Naive thymus-derived CD4-positive, alpha-beta T cell (primary cell): ENCODE measurements around the gene PHYH. TPM values are rescaled to one million over a fixed set of nuclear protein-coding genes. Genes with fewer than 3 reads are reported as not detected.

Experiments
- ATAC-seq: fragments of 150-1000 bp; cut with Tn5 transposase; 2 replicates; pipeline ENCODE4 v1.10.0; 2021; ENCODE audit warnings: mild to moderate bottlenecking, moderate library complexity
- CTCF ChIA-PET: fragments of 350-600 bp; sonication (Branson Sonifier 250); formaldehyde crosslinking; loops from one replicate; lab custom pipeline; 2021; ENCODE audit warnings: antibody characterized with exemption; lab: Charles Lee
- POLR2A ChIA-PET: fragments of 350-600 bp; sonication (Branson Sonifier 250); formaldehyde crosslinking; loops from one replicate; lab custom pipeline; 2021; ENCODE audit warnings: antibody characterized with exemption, inconsistent platforms; lab: Charles Lee
- DNase-seq, 9 donors: peaks; one replicate each; pipeline versions ENCODE4 v3.0.0 to v3.0.0-alpha.2; 2020 to 2022; ENCODE audit warnings: mixed read lengths in 1 of 9
- H3K27ac ChIP-seq: one replicate; pipeline ENCODE4 v1.7.0; 2013; ENCODE audit warnings: mild to moderate bottlenecking, low read depth, low read length, moderate library complexity
- H3K27me3 ChIP-seq, 2 donors: one replicate each; pipeline ENCODE4 v1.7.0; 2013; ENCODE audit warnings: low read length in 2 of 2, mild to moderate bottlenecking in 2 of 2, moderate library complexity in 2 of 2; ENCODE audit not compliant: control insufficient read depth in 2 of 2, insufficient read depth in 2 of 2
- H3K36me3 ChIP-seq, 3 experiments: 1 replicate in 2 of 3; 2 replicates in 1 of 3; pipeline ENCODE4 v1.7.0; 2013; ENCODE audit warnings: low read length in 3 of 3, mild to moderate bottlenecking in 3 of 3, moderate library complexity in 1 of 3; ENCODE audit not compliant: insufficient read depth in 3 of 3, control insufficient read depth in 2 of 3
- H3K4me1 ChIP-seq, 2 donors: one replicate each; pipeline ENCODE4 v1.7.0; 2013; ENCODE audit warnings: low read length in 2 of 2, mild to moderate bottlenecking in 2 of 2, moderate library complexity in 1 of 2; ENCODE audit not compliant: control insufficient read depth in 2 of 2, insufficient read depth in 2 of 2
- H3K4me3 ChIP-seq: 2 replicates; pipeline ENCODE4 v1.7.0; 2013; ENCODE audit warnings: mild to moderate bottlenecking, low read length
- H3K9me3 ChIP-seq, 3 experiments: 1 replicate in 2 of 3; 2 replicates in 1 of 3; pipeline ENCODE4 v1.7.0; 2013; ENCODE audit warnings: low read length in 3 of 3; ENCODE audit not compliant: control insufficient read depth in 2 of 3
- H3K27ac Mint-ChIP-seq, 9 donors: one replicate each; pipeline ENCODE4 v1.8.0; 2020 to 2022; ENCODE audit warnings: mixed read lengths in 9 of 9, mild to moderate bottlenecking in 8 of 9, moderate library complexity in 5 of 9, inconsistent platforms in 2 of 9
- H3K27me3 Mint-ChIP-seq, 5 donors: one replicate each; pipeline ENCODE4 v1.8.0; 2021 to 2022; ENCODE audit warnings: mixed read lengths in 5 of 5, mild to moderate bottlenecking in 1 of 5
- H3K36me3 Mint-ChIP-seq, 5 donors: one replicate each; pipeline ENCODE4 v1.8.0; 2020 to 2022; ENCODE audit warnings: mixed read lengths in 5 of 5, mild to moderate bottlenecking in 3 of 5, inconsistent platforms in 1 of 5
- H3K4me1 Mint-ChIP-seq, 7 donors: one replicate each; pipeline ENCODE4 v1.8.0; 2020 to 2022; ENCODE audit warnings: mixed read lengths in 7 of 7, mild to moderate bottlenecking in 3 of 7, inconsistent platforms in 1 of 7
- H3K4me3 Mint-ChIP-seq, 10 donors: one replicate each; pipeline ENCODE4 v1.8.0; 2020 to 2022; ENCODE audit warnings: mild to moderate bottlenecking in 10 of 10, mixed read lengths in 10 of 10, moderate library complexity in 6 of 10, inconsistent platforms in 2 of 10
- H3K9me3 Mint-ChIP-seq, 11 donors: one replicate each; pipeline ENCODE4 v1.8.0; 2020 to 2022; ENCODE audit warnings: mixed read lengths in 11 of 11, mild to moderate bottlenecking in 4 of 11, inconsistent platforms in 1 of 11, moderate library complexity in 1 of 11
- intact Hi-C, 2 donors: fragments of 100-400 bp; cut with micrococcal nuclease; formaldehyde crosslinking; loops; one replicate each; pipeline ENCODE4 v1.15.1; 2023
- polyA plus RNA-seq, 2 donors: library from polyadenylated mRNA; unstranded; fragments of 300-500 nt; fragmentation: Illumina TruSeq; gene quantifications; one replicate each; pipeline ENCODE4 v1.2.3, GENCODE V29; 2021
- total RNA-seq, 6 experiments: library from RNA in 5 of 6; stranded (reverse) in 5 of 6; gene quantifications; 1 replicate in 5 of 6; 2 replicates in 1 of 6; pipeline ENCODE4 v1.2.3 and lab custom pipeline; 2021 to 2026

Gene PHYH
- total and polyA plus RNA-seq, 7 experiments from 2014 or later, result 11.2 to 19.9 (median 14.6) TPM

DNA sequence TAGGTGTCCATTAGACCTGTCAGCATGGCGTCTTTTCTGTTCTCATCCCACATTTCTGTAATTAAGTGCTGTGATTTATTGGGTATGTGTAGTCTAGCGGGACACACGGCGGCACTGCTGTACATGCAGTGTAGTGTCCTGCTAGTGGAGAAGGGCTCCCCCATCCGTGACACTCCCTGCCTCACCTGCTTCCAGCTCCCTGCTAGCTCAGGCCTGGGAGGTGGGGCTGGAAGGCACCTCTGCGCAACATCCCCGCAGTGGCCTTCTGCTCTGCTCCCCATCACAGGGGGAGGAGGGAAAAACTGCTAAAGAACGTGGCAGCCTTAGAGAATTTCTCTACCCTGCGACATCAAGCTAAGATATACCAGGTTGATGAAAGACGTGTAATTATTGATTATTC, 28.7 kb upstream of the PHYH start:
- no peak overlapping the region for H3K27ac Mint-ChIP-seq
- no peaks in the 10 kb centered on the region for H3K4me1 ChIP-seq
- ATAC-seq (no peak), DNase-seq (no peak)
- intact Hi-C loops, result no loop called here
- H3K27me3 Mint-ChIP-seq, result no peaks in the 10 kb centered on the region
- H3K9me3 ChIP-seq, result no peaks in the 10 kb centered on the region
- POLR2A ChIA-PET, result interaction anchor here (0.5 to 0.6 kb wide), 2 partner anchors 12 to 39 kb away, joined by 3 read pairs; no protein-coding TSS in a partner anchor
- peaks cover 0 to 3% (median 0%) of the 10 kb centered on the region in 7 donors for H3K4me1 Mint-ChIP-seq
- peaks cover 0 to 4% (median 0%) of the 10 kb centered on the region in 11 donors for H3K9me3 Mint-ChIP-seq
- CTCF ChIA-PET, result no interaction called here
- no peak overlapping the region for H3K4me3 Mint-ChIP-seq
- peaks cover 6 to 73% (median 11%) of the 10 kb centered on the region in 3 experiments for H3K36me3 ChIP-seq
- peaks cover 4 to 61% (median 36%) of the 10 kb centered on the region in 5 donors for H3K36me3 Mint-ChIP-seq
- H3K27me3 ChIP-seq, result no peaks in the 10 kb centered on the region
- H3K27ac ChIP-seq, result no peak overlapping the region
- no peak overlapping the region for H3K4me3 ChIP-seq

DNA sequence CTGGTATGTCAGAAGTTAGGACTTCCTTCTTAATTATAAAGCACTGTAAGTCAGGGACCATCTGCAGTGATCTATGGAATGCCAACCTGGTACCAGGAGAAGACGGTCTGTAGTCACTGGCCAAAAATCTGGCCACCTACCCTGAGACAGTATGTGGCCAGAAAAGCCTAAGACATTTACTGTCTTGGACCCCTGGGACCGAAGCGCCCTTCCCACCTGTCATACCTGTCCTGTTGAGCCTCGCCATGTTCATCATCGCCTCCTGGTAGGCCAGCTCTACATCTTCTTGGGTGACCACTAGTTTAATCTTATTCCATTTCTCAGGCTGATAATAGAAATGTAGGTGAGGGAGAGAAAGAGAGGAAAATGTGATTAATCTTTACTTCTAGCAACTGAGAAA, 28.3 kb upstream of the PHYH start:
- Mint-ChIP-seq H3K9me3 (peaks cover 0 to 4% (median 0%) of the 10 kb centered on the region in 11 donors), H3K4me1 (peaks cover 0 to 3% (median 0%) of the 10 kb centered on the region in 7 donors), H3K27me3 (no peaks in the 10 kb centered on the region), H3K4me3 (no peak overlapping the region), H3K36me3 (peaks cover 4 to 58% (median 36%) of the 10 kb centered on the region in 5 donors), H3K27ac (peak overlapping the region in 1 of 9 donors; percentile 44)
- Histone ChIP-seq H3K27me3 (no peaks in the 10 kb centered on the region), H3K4me3 (no peak overlapping the region), H3K36me3 (peaks cover 6 to 69% (median 11%) of the 10 kb centered on the region in 3 experiments), H3K4me1 (no peaks in the 10 kb centered on the region), H3K27ac (no peak overlapping the region), H3K9me3 (no peaks in the 10 kb centered on the region)
- POLR2A ChIA-PET, result interaction anchor here (0.6 kb wide), 1 partner anchor 11 kb away, joined by 3 read pairs; no protein-coding TSS in a partner anchor
- no peak for ATAC-seq
- intact Hi-C loops, result no loop called here
- DNase-seq, result no peak
- CTCF ChIA-PET, result no interaction called here

DNA sequence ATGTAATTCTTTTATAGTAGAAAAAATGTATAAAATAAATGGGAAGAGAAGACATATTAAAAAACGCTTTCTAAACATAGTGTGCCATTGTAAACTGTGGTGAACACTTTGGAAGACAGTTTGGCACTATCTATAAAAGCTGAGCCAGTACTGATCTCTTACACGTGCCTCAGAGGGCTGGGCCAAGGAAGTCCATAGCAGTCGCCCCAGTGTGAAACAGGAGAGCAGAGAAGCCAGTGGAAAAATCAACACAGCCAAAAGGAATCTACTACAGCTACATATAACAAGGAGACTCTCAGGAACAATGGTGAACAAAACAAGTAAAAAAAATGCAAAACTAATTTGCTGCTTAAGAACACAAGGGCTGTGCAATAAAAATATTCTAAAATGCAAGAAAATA, 27.7 kb upstream of the PHYH start:
- Mint-ChIP-seq H3K36me3 (peaks cover 4 to 64% (median 36%) of the 10 kb centered on the region in 5 donors), H3K4me1 (peaks cover 0 to 3% (median 0%) of the 10 kb centered on the region in 7 donors), H3K27me3 (no peaks in the 10 kb centered on the region), H3K4me3 (no peak overlapping the region), H3K27ac (peak overlapping the region in 2 of 9 donors; percentile 34 to 59), H3K9me3 (peaks cover 0 to 4% (median 0%) of the 10 kb centered on the region in 11 donors)
- ATAC-seq, result no peak
- H3K36me3 ChIP-seq, result peaks cover 6 to 70% (median 11%) of the 10 kb centered on the region in 3 experiments
- DNase-seq, result no peak
- CTCF ChIA-PET, result no interaction called here
- no peaks in the 10 kb centered on the region for H3K4me1 ChIP-seq
- POLR2A ChIA-PET, result no interaction called here
- intact Hi-C loops, result loop anchor here in 1 of 2 donors (2.0 kb wide), 1 partner anchor 23 kb away; no protein-coding TSS in a partner anchor
- no peaks in the 10 kb centered on the region for H3K27me3 ChIP-seq
- H3K4me3 ChIP-seq, result no peak overlapping the region
- H3K9me3 ChIP-seq, result no peaks in the 10 kb centered on the region
- H3K27ac ChIP-seq, result no peak overlapping the region

DNA sequence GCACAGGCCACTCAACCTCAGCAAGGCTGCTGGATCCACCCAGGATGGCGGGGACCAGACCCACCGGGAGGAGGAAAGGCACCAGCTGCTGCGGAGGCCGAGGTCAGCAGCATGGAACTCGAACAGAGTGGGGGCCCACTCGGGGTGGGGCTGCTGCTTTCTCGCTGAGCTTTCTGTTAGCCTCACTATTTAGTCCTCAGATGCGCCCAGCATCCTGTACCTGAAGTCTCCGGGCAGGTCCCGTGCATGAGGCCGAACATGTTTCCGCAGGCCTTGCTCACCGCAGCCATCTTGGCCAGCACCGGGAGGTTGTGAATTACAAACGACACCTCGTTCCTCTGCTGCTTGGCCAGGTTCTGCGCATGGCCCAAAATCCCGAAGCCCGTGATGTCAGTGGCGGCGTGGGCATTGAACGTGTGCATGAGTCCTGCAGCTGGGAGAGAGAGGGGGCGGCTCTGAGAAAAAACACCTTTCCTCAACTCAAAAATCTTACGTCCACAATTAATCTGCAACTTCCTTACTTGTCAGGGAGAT, 22.8 kb upstream of the PHYH start:
- H3K36me3 Mint-ChIP-seq, result peaks cover 10 to 42% (median 17%) of the 10 kb centered on the region in 5 donors
- Histone ChIP-seq H3K4me3 (no peak overlapping the region), H3K27ac (no peak overlapping the region), H3K27me3 (no peaks in the 10 kb centered on the region), H3K4me1 (no peaks in the 10 kb centered on the region), H3K9me3 (no peaks in the 10 kb centered on the region), H3K36me3 (peaks cover 4 to 59% (median 4%) of the 10 kb centered on the region in 3 experiments)
- no peaks in the 10 kb centered on the region for H3K27me3 Mint-ChIP-seq
- DNase-seq (no peak), ATAC-seq (no peak)
- intact Hi-C loops, result no loop called here
- H3K4me1 Mint-ChIP-seq, result peaks cover 0 to 2% (median 0%) of the 10 kb centered on the region in 7 donors
- H3K27ac Mint-ChIP-seq, result peak overlapping the region in 1 of 9 donors; percentile 66
- H3K4me3 Mint-ChIP-seq, result no peak overlapping the region
- POLR2A ChIA-PET, result no interaction called here
- no peaks in the 10 kb centered on the region for H3K9me3 Mint-ChIP-seq
- CTCF ChIA-PET, result no interaction called here

DNA sequence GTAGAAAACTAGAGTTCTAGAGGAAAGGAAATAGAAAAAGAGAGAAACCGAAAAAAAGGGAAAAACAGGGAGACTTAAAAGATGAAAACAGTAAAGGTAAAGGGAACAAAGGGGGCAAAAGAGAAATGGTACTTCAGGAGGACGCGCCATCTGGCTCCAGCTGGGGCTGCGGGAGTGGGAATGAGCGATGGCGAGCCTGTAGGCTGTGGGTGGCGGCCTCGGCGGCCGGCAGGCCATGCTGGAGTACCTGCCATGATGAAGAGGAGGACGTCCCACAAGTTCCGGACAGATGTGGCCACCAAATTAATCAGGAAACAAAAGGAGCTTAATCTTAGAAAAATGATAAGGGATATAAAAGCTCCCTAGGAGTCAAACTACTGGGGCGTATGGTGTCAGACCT, 21.7 kb upstream of the PHYH start:
- H3K36me3 ChIP-seq, result peaks cover 2 to 52% (median 4%) of the 10 kb centered on the region in 3 experiments
- no peak overlapping the region for H3K27ac ChIP-seq
- intact Hi-C loops, result no loop called here
- Mint-ChIP-seq H3K36me3 (peaks cover 10 to 42% (median 17%) of the 10 kb centered on the region in 5 donors), H3K9me3 (no peaks in the 10 kb centered on the region), H3K27ac (peak overlapping the region in 4 of 9 donors; percentile 21 to 62 (median 36)), H3K27me3 (no peaks in the 10 kb centered on the region), H3K4me1 (peaks cover 0 to 2% (median 0%) of the 10 kb centered on the region in 7 donors), H3K4me3 (no peak overlapping the region)
- H3K4me1 ChIP-seq, result no peaks in the 10 kb centered on the region
- ATAC-seq, result no peak
- CTCF ChIA-PET, result no interaction called here
- POLR2A ChIA-PET, result no interaction called here
- H3K9me3 ChIP-seq, result no peaks in the 10 kb centered on the region
- no peak for DNase-seq
- no peaks in the 10 kb centered on the region for H3K27me3 ChIP-seq
- no peak overlapping the region for H3K4me3 ChIP-seq

DNA sequence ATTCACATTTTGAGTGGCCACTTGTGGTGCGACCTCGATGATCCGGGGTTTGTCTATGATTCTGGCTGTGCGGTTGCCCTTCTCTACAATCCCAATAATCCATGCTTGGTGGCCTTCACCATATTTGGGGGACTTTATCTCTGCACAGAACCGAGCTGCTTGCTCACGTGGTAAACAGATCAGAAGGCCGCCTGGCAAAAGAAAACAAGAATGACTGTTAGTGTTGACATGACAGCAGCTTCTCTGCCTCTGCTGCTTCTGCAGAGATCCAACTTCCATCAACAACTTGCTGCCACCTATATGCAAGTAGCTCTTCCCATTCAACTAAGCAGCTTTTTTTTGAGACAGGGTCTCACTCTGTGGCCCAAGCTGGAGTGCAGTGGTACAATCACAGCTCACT, 19.3 kb upstream of the PHYH start:
- H3K27me3 Mint-ChIP-seq, result no peaks in the 10 kb centered on the region

More for the DNA sequence above, 19.3 kb upstream of the PHYH start:
- ChIA-PET POLR2A (interaction anchor here (1.2 kb wide), 1 partner anchor 17 kb away, joined by 4 read pairs; no protein-coding TSS in a partner anchor), CTCF (no interaction called here)
- no peak overlapping the region for H3K4me3 Mint-ChIP-seq
- H3K4me1 ChIP-seq, result no peaks in the 10 kb centered on the region
- H3K36me3 ChIP-seq, result peaks cover 0 to 33% (median 4%) of the 10 kb centered on the region in 3 experiments
- DNase-seq (no peak), ATAC-seq (no peak)
- peak overlapping the region in 5 of 9 donors; percentile 33 to 81 (median 59) for H3K27ac Mint-ChIP-seq
- H3K27ac ChIP-seq, result no peak overlapping the region
- no peaks in the 10 kb centered on the region for H3K9me3 ChIP-seq
- H3K9me3 Mint-ChIP-seq, result no peaks in the 10 kb centered on the region
- H3K4me3 ChIP-seq, result no peak overlapping the region
- H3K4me1 Mint-ChIP-seq, result peaks cover 0 to 2% (median 0%) of the 10 kb centered on the region in 7 donors
- peaks cover 8 to 29% (median 13%) of the 10 kb centered on the region in 5 donors for H3K36me3 Mint-ChIP-seq
- intact Hi-C loops, result no loop called here
- no peaks in the 10 kb centered on the region for H3K27me3 ChIP-seq
